ENCODE data around the gene BRPF3.
A peak's percentile ranks its signal among the peaks of the same experiment; 100 is the strongest.

Gene BRPF3

GRCh38 chr6:36196113-36196879, at the start of gene BRPF3:
Gene BRPF3, plus strand, starts transcription at chr6:36196744. Its CDS starts 3,579 bp downstream, at chr6:36200323.
- DNase-seq (ENCODE audit: low read depth in 1 of 2, low spot score in 1 of 2): peak; percentile 51 to 60

GRCh38 chr6:36147294-36147693, 49.2 kb upstream of the BRPF3 start:
- DNase-seq (ENCODE audit: low read depth in 1 of 2, low spot score in 1 of 2): no peak

GRCh38 chr6:36149476-36149875, 47.1 kb upstream of the BRPF3 start:
- no peak for DNase-seq (ENCODE audit: low read depth in 1 of 2, low spot score in 1 of 2)

- DNase-seq (ENCODE audit: low read depth in 1 of 2, low spot score in 1 of 2): no peak
These were observed 46.3 kb upstream of the BRPF3 start for GRCh38 chr6:36150283-36150682.

GRCh38 chr6:36154286-36154685, 42.3 kb upstream of the BRPF3 start:
- no peak for DNase-seq (ENCODE audit: low read depth in 1 of 2, low spot score in 1 of 2)

GRCh38 chr6:36155662-36156061, 40.9 kb upstream of the BRPF3 start:
- DNase-seq (ENCODE audit: low read depth in 1 of 2, low spot score in 1 of 2): no peak

- DNase-seq (ENCODE audit: low read depth in 1 of 2, low spot score in 1 of 2): no peak
These were observed 36.3 kb upstream of the BRPF3 start for GRCh38 chr6:36160147-36160760.

- no peak for DNase-seq (ENCODE audit: low read depth in 1 of 2, low spot score in 1 of 2)
These were observed 27.2 kb upstream of the BRPF3 start for GRCh38 chr6:36169023-36170007.

- DNase-seq (ENCODE audit: low read depth in 1 of 2, low spot score in 1 of 2): no peak
These were observed 25.8 kb upstream of the BRPF3 start for GRCh38 chr6:36170704-36171103.

- DNase-seq (ENCODE audit: low read depth in 1 of 2, low spot score in 1 of 2): no peak
These were observed 25.0 kb upstream of the BRPF3 start for GRCh38 chr6:36171573-36171972.

GRCh38 chr6:36177166-36177565, 19.4 kb upstream of the BRPF3 start:
- no peak for DNase-seq (ENCODE audit: low read depth in 1 of 2, low spot score in 1 of 2)

- DNase-seq (ENCODE audit: low read depth in 1 of 2, low spot score in 1 of 2): no peak
These were observed 18.0 kb upstream of the BRPF3 start for GRCh38 chr6:36178544-36178943.

GRCh38 chr6:36180126-36180525, 16.4 kb upstream of the BRPF3 start:
- DNase-seq (ENCODE audit: low read depth in 1 of 2, low spot score in 1 of 2): no peak

GRCh38 chr6:36184311-36184710, 12.2 kb upstream of the BRPF3 start:
- no peak for DNase-seq (ENCODE audit: low read depth in 1 of 2, low spot score in 1 of 2)

GRCh38 chr6:36186199-36186598, 10.3 kb upstream of the BRPF3 start:
- no peak for DNase-seq (ENCODE audit: low read depth in 1 of 2, low spot score in 1 of 2)

GRCh38 chr6:36187446-36187845, 9.1 kb upstream of the BRPF3 start:
- no peak for DNase-seq (ENCODE audit: low read depth in 1 of 2, low spot score in 1 of 2)

- no peak for DNase-seq (ENCODE audit: low read depth in 1 of 2, low spot score in 1 of 2)
These were observed 952 bp upstream of the BRPF3 start for GRCh38 chr6:36195471-36196112.

- DNase-seq (ENCODE audit: low read depth in 1 of 2, low spot score in 1 of 2): peak; percentile 99 to 100
These were observed 470 bp downstream of the BRPF3 start for GRCh38 chr6:36196880-36197548.

- no peak for DNase-seq (ENCODE audit: low read depth in 1 of 2, low spot score in 1 of 2)
These were observed 1.2 kb downstream of the BRPF3 start for GRCh38 chr6:36197739-36198221.

GRCh38 chr6:36198986-36199385, 2.4 kb downstream of the BRPF3 start:
- no peak for DNase-seq (ENCODE audit: low read depth in 1 of 2, low spot score in 1 of 2)

All from activated T-helper 1 cell treated with anti-CD3 and anti-CD28 coated beads, Interleukin-2, amount 50 U/mL, for 16 hours (primary cell).